ENCODE data around the gene MAP2K3. TPM values are rescaled to one million over a fixed set of nuclear protein-coding genes. Genes with fewer than 3 reads are reported as not detected.

MAP2K3 gene
- total and polyA plus RNA-seq, 2 of the 8 experiments (the other 6 are each of a cell fraction or from before 2014, with no cell fraction given) = 16.9 to 33.5 TPM

DNA sequence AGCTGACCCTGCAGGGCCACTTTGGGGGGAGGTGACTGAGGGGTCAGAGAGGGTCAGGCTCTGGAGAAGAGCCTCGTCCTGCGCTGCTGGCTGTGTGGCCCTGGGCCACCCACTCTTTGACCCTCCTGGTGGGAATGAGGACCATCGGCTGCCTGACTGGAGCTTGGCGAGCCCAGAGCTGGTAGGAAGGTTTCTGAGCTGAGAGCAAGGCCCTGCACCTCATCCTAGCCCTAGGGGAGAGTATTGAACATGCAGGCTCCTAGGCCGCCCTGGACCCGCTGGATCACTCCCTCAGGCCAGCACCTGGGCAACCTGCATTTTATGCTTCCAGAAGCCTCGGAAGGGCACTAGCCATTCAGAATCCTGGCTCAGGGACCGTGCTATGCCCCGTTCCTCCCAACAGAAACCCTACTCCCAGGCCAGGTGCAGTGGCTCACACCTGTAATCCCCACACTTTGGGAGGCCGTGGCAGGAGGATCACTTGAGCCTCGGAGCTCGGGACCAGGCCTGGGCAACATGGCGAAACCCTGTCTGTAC is 14.5 kb downstream of the MAP2K3 start (continued):
- TF ChIP-seq SP1 (IDR thresholded peaks at IDR 0.05; ENCODE audit: low read depth, low read length) (no peak), TAF1 (IDR thresholded peaks at IDR 0.05; ENCODE audit: low read depth, low read length) (no peak), KDM1A (IDR thresholded peaks at IDR 0.05; ENCODE audit: borderline replicate concordance, low read length) (no peak), SUZ12 (IDR thresholded peaks at IDR 0.05; ENCODE audit: low read length) (no peak), JUN (IDR thresholded peaks at IDR 0.05; ENCODE audit: low read depth, low read length) (no peak)
